A673 (cell line): ENCODE data around the gene DAW1. TPM values are rescaled to one million over a fixed set of nuclear protein-coding genes. Genes with fewer than 3 reads are reported as not detected.

Experiments used
- BruUV-seq: library from RNA; stranded (reverse); fragments of 400-500 nt; replicated peaks from 2 replicates; lab custom pipeline; 2021; lab: Mats Ljungman, UMichigan
- CTCF ChIA-PET: fragments of 300-600 bp; sonication (Branson Sonifier 250); formaldehyde crosslinking; loops from one replicate; lab custom pipeline; 2022; ENCODE audit warnings: antibody characterized with exemption; lab: Charles Lee
- POLR2A ChIA-PET: fragments of 300-600 bp; sonication (Branson Sonifier 250); formaldehyde crosslinking; loops from one replicate; lab custom pipeline; 2022; ENCODE audit warnings: antibody characterized with exemption; ENCODE audit not compliant: low non-redundant PET; lab: Charles Lee
- DNase-seq: peaks from one replicate; pipeline ENCODE4 v3.0.0-alpha.2; 2015; ENCODE audit warnings: low spot score
- H3K27ac ChIP-seq: fragments of 200-600 bp; sonication (generic); 2 replicates; pipeline ENCODE4 v1.5.1; 2016; ENCODE audit warnings: mixed run types, low read depth, mild to moderate bottlenecking, mixed read lengths, antibody characterized with exemption, low read length; ENCODE audit not compliant: poor library complexity, severe bottlenecking
- H3K27me3 ChIP-seq: fragments of 200-600 bp; sonication (generic); replicated peaks from 2 replicates; pipeline ENCODE4 v1.6.1; 2017; ENCODE audit warnings: mixed run types, low read depth, mild to moderate bottlenecking, mixed read lengths, antibody characterized with exemption, low read length; ENCODE audit not compliant: insufficient read depth, poor library complexity
- H3K36me3 ChIP-seq: fragments of 200-600 bp; sonication (generic); 2 replicates; pipeline ENCODE4 v1.6.1; 2016; ENCODE audit warnings: mixed run types, mild to moderate bottlenecking, mixed read lengths, antibody characterized with exemption, low read length; ENCODE audit not compliant: insufficient read depth, poor library complexity, severe bottlenecking
- H3K4me1 ChIP-seq: fragments of 200-600 bp; sonication (generic); 2 replicates; pipeline ENCODE4 v1.6.1; 2017; ENCODE audit warnings: mixed run types, mild to moderate bottlenecking, mixed read lengths, antibody characterized with exemption, low read length; ENCODE audit not compliant: insufficient read depth, poor library complexity, severe bottlenecking
- H3K4me3 ChIP-seq: fragments of 200-600 bp; sonication (generic); 2 replicates; pipeline ENCODE4 v1.5.1; 2016; ENCODE audit warnings: low read depth, mixed run types, mild to moderate bottlenecking, mixed read lengths, low read length; ENCODE audit not compliant: poor library complexity, severe bottlenecking
- H3K9me3 ChIP-seq: fragments of 200-600 bp; sonication (generic); 2 replicates; pipeline ENCODE4 v1.6.1; 2016; ENCODE audit warnings: mixed run types, low read depth, mild to moderate bottlenecking, mixed read lengths, antibody characterized with exemption, low read length; ENCODE audit not compliant: poor library complexity, severe bottlenecking
- CTCF ChIP-seq: fragments of 300-800, 200-600 bp; sonication (generic); conservative IDR thresholded peaks from 2 replicates; pipeline ENCODE4 v1.5.1; 2017; ENCODE audit warnings: low read depth, mild to moderate bottlenecking, antibody characterized with exemption, low read length, moderate library complexity, mixed read lengths
- EZH2 ChIP-seq: fragments of 200-600 bp; sonication (generic); IDR thresholded peaks from 2 replicates; pipeline ENCODE4 v1.6.1; 2017; ENCODE audit warnings: borderline replicate concordance, low read depth, mild to moderate bottlenecking, mixed read lengths, antibody characterized with exemption, low read length; ENCODE audit not compliant: poor library complexity, severe bottlenecking
- intact Hi-C: fragments of 100-400 bp; cut with micrococcal nuclease; formaldehyde crosslinking; loops from one replicate; pipeline ENCODE4 v1.10.0; 2022; ENCODE audit not compliant: unreplicated experiment
- total RNA-seq: library from RNA; stranded (reverse); gene quantifications from 2 replicates; pipeline ENCODE4 v1.2.3, GENCODE V29; 2021

DAW1 gene
- total RNA-seq, 1 experiment from 2014 or later, result 1.2 TPM

- ChIA-PET CTCF (no interaction called here), POLR2A (no interaction called here)
- Histone ChIP-seq H3K4me3 (no peak overlapping the region), H3K27ac (no peak overlapping the region), H3K9me3 (no peaks in the 10 kb centered on the region), H3K4me1 (no peaks in the 10 kb centered on the region), H3K27me3 (no peaks in the 10 kb centered on the region), H3K36me3 (no peaks in the 10 kb centered on the region)
- BruUV-seq, result no TSS peak
- intact Hi-C loops, result no loop called here
- TF ChIP-seq EZH2 (no peak), CTCF (no peak)
- no peak for DNase-seq
These were observed 44.3 kb upstream of the DAW1 start for GRCh38 chr2:227827143-227827542.

DNA sequence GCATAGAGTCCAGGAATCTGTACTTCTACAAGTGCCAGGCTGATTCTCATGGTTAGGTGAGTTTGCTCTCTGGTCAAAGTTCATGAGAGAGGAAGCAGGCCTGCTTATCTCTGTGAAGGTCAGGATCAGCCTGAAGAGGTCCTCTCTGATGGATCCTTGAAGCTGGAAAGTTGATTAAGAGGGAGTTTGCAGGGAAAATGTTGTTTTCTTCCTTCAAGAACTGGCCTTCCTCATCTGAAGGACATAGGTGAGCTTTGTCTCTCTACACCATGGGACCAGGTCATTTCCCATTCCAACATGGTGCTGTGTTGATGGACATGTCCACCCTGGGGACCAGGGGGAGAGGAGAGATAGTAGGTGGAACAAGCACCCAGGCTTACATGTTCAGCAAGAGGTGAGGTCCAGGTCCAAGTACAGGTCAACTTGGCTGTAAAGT, 42.9 kb upstream of the DAW1 start:
- BruUV-seq, result no TSS peak
- CTCF ChIA-PET, result no interaction called here

GRCh38 chr2:227829337-227829736, 42.1 kb upstream of the DAW1 start:
- intact Hi-C loops, result no loop called here
- Histone ChIP-seq H3K36me3 (no peaks in the 10 kb centered on the region), H3K27ac (no peak overlapping the region), H3K27me3 (no peaks in the 10 kb centered on the region), H3K4me3 (no peak overlapping the region), H3K4me1 (no peaks in the 10 kb centered on the region), H3K9me3 (no peaks in the 10 kb centered on the region)
- BruUV-seq, result no TSS peak
- DNase-seq, result no peak
- ChIA-PET CTCF (no interaction called here), POLR2A (no interaction called here)
- TF ChIP-seq EZH2 (no peak), CTCF (no peak)

More for the DNA sequence above, 42.9 kb upstream of the DAW1 start:
- Histone ChIP-seq H3K36me3 (no peaks in the 10 kb centered on the region), H3K27ac (no peak overlapping the region), H3K9me3 (no peaks in the 10 kb centered on the region), H3K4me1 (no peaks in the 10 kb centered on the region), H3K4me3 (no peak overlapping the region), H3K27me3 (no peaks in the 10 kb centered on the region)
- TF ChIP-seq CTCF, result no peak
- TF ChIP-seq EZH2, result no peak
- no peak for DNase-seq
- intact Hi-C loops, result no loop called here
- POLR2A ChIA-PET, result no interaction called here
